SK-N-SH (cell line): ENCODE data around the gene LRRFIP2. TPM values are rescaled to one million over a fixed set of nuclear protein-coding genes. Genes with fewer than 3 reads are reported as not detected.

Source experiments
- CTCF ChIA-PET: fragments of 300-600, 350-600 bp; formaldehyde crosslinking; extraction: SDS; loops from one replicate; lab custom pipeline; 2021; lab: Yijun Ruan, JAX
- POLR2A ChIA-PET: fragments of 350-600 bp; sonication (Branson Sonifier 250); formaldehyde crosslinking; extraction: SDS; loops from one replicate; lab custom pipeline; 2020; ENCODE audit warnings: antibody characterized with exemption, inconsistent platforms; lab: Yijun Ruan, JAX
- DNase-seq: peaks from one replicate; pipeline ENCODE4 v3.0.0; 2012
- H2AFZ ChIP-seq: fragments of 200-600 bp; sonication (generic); 2 replicates; pipeline ENCODE4 v1.8.1; 2016; ENCODE audit warnings: antibody characterized with exemption, mild to moderate bottlenecking, low read depth
- H3F3A ChIP-seq: fragments of 200-600 bp; sonication (generic); replicated peaks from 2 replicates; pipeline ENCODE3; 2016; ENCODE audit warnings: antibody characterized with exemption, mild to moderate bottlenecking; ENCODE audit not compliant: insufficient read depth
- H3K27ac ChIP-seq, 2 experiments: fragments of 200-500 bp in 1 of 2; fragments of 200-600 bp in 1 of 2; sonication (Bioruptor generic) in 1 of 2; sonication (generic), shearing (Covaris generic) in 1 of 2; 2 replicates each; pipeline versions ENCODE4 v1.5.1 to v1.6.1; 2014 to 2016; ENCODE audit warnings: low read depth in 2 of 2, inconsistent platforms in 1 of 2, low read length in 1 of 2, mild to moderate bottlenecking in 1 of 2, mixed read lengths in 1 of 2
- H3K27me3 ChIP-seq: fragments of 200-600 bp; sonication (generic), shearing (Covaris generic); 2 replicates; pipeline ENCODE4 v1.6.1; 2016; ENCODE audit warnings: mixed run types; ENCODE audit not compliant: insufficient read depth
- H3K36me3 ChIP-seq, 2 experiments: fragments of 200-500 bp in 1 of 2; fragments of 200-600 bp in 1 of 2; sonication (Bioruptor generic) in 1 of 2; sonication (generic) in 1 of 2; replicated peaks in 1 of 2; 2 replicates each; pipeline versions ENCODE3 to v1.5.1; 2014 to 2016; ENCODE audit warnings: low read length in 1 of 2, mild to moderate bottlenecking in 1 of 2; ENCODE audit not compliant: insufficient read depth in 2 of 2, control insufficient read depth in 1 of 2
- H3K4me1 ChIP-seq, 2 experiments: fragments of 200-500 bp in 1 of 2; fragments of 200-600 bp in 1 of 2; sonication (Bioruptor generic) in 1 of 2; sonication (generic), shearing (Covaris generic) in 1 of 2; 2 replicates each; pipeline versions ENCODE4 v1.5.1 to v1.6.1; 2014 to 2016; ENCODE audit warnings: low read depth in 1 of 2, low read length in 1 of 2, mixed run types in 1 of 2; ENCODE audit not compliant: insufficient read depth in 2 of 2, control insufficient read depth in 1 of 2
- H3K4me2 ChIP-seq: fragments of 200-600 bp; sonication (generic), shearing (Covaris generic); 2 replicates; pipeline ENCODE4 v1.6.1; 2017; ENCODE audit warnings: mixed run types
- H3K4me3 ChIP-seq, 2 experiments: fragments of 200-500 bp in 1 of 2; fragments of 200-600 bp in 1 of 2; sonication (Bioruptor generic) in 1 of 2; sonication (generic), shearing (Covaris generic) in 1 of 2; 2 replicates each; pipeline versions ENCODE4 v1.5.1 to v1.8.1; 2014 to 2016; ENCODE audit warnings: low read depth in 2 of 2, inconsistent platforms in 1 of 2, low read length in 1 of 2, mild to moderate bottlenecking in 1 of 2, mixed read lengths in 1 of 2, moderate library complexity in 1 of 2
- H3K79me2 ChIP-seq: fragments of 200-600 bp; sonication (generic); 2 replicates; pipeline ENCODE4 v1.8.1; 2017; ENCODE audit warnings: mild to moderate bottlenecking; ENCODE audit not compliant: insufficient read depth
- H3K9ac ChIP-seq: fragments of 200-600 bp; sonication (generic); 2 replicates; pipeline ENCODE4 v1.6.1; 2017; ENCODE audit warnings: mixed run types
- H3K9me2 ChIP-seq: fragments of 200-600 bp; sonication (generic); 2 replicates; pipeline ENCODE4 v1.6.1; 2017; ENCODE audit warnings: mixed run types
- H3K9me3 ChIP-seq: fragments of 200-600 bp; sonication (generic); 2 replicates; pipeline ENCODE4 v1.6.1; 2017; ENCODE audit warnings: mixed run types, mild to moderate bottlenecking, moderate library complexity
- H4K20me1 ChIP-seq: fragments of 200-600 bp; sonication (generic); 2 replicates; pipeline ENCODE4 v1.6.1; 2017; ENCODE audit warnings: mild to moderate bottlenecking, mixed run types; ENCODE audit not compliant: insufficient read depth
- CHD2 ChIP-seq: fragments of 150-350 bp; IDR thresholded peaks from 2 replicates; pipeline ENCODE4 v1.6.1; 2018; ENCODE audit warnings: low read length; ENCODE audit not compliant: partially characterized antibody
- EP300 ChIP-seq, 2 experiments: IDR thresholded peaks; 2 replicates each; pipeline versions ENCODE4 v1.4.0 to v1.6.1; 2012; ENCODE audit warnings: borderline replicate concordance in 1 of 2, low read depth in 1 of 2, low read length in 1 of 2
- EZH2phosphoT487 ChIP-seq: fragments of 200-600 bp; sonication (generic); IDR thresholded peaks from 2 replicates; pipeline ENCODE4 v1.6.1; 2017; ENCODE audit warnings: low read depth, mixed run types, mild to moderate bottlenecking, antibody characterized with exemption, moderate library complexity, borderline replicate concordance
- FOSL2 ChIP-seq: IDR thresholded peaks from 2 replicates; pipeline ENCODE4 v1.4.0; 2012; ENCODE audit warnings: low read depth, mild to moderate bottlenecking, moderate library complexity, borderline replicate concordance
- FOXM1 ChIP-seq: IDR thresholded peaks from 2 replicates; pipeline ENCODE4 v1.4.0; 2012; ENCODE audit warnings: low read depth, mild to moderate bottlenecking
- GATA2 ChIP-seq: sonication (generic); formaldehyde crosslinking; IDR thresholded peaks from 2 replicates; pipeline ENCODE4 v1.5.0; 2020; ENCODE audit warnings: mild to moderate bottlenecking, missing genetic modification reagents
- JUND ChIP-seq: IDR thresholded peaks from 2 replicates; pipeline ENCODE4 v1.4.0; 2012
- MEF2A ChIP-seq: IDR thresholded peaks from 2 replicates; pipeline ENCODE4 v1.4.0; 2012; ENCODE audit warnings: low read depth, borderline replicate concordance
- MXI1 ChIP-seq: IDR thresholded peaks from 2 replicates; pipeline ENCODE4 v1.6.1; 2012; ENCODE audit warnings: mild to moderate bottlenecking, low read depth, low read length, improper control_type of control experiment
- NRF1 ChIP-seq: IDR thresholded peaks from 2 replicates; pipeline ENCODE4 v1.6.1; 2012; ENCODE audit warnings: low read depth, mild to moderate bottlenecking, low read length
- PBX3 ChIP-seq: IDR thresholded peaks from 2 replicates; pipeline ENCODE4; 2012
- POLR2AphosphoS5 ChIP-seq: IDR thresholded peaks from 2 replicates; pipeline ENCODE4 v1.6.1; 2012; ENCODE audit warnings: low read depth, low read length
- RCOR1 ChIP-seq: fragments of 150-350 bp; IDR thresholded peaks from 2 replicates; pipeline ENCODE4 v1.6.1; 2017; ENCODE audit warnings: antibody characterized with exemption, low read length
- REST ChIP-seq: IDR thresholded peaks from 2 replicates; pipeline ENCODE4 v1.6.1; 2012; ENCODE audit warnings: mild to moderate bottlenecking, low read depth, low read length, moderate library complexity
- RFX5 ChIP-seq: IDR thresholded peaks from 2 replicates; pipeline ENCODE4 v1.6.1; 2012; ENCODE audit warnings: mild to moderate bottlenecking, improper control_type of control experiment, low read length
- RXRA ChIP-seq: IDR thresholded peaks from 2 replicates; pipeline ENCODE4 v1.4.0; 2012; ENCODE audit warnings: low read depth, mild to moderate bottlenecking, borderline replicate concordance
- SIN3A ChIP-seq: IDR thresholded peaks from 2 replicates; pipeline ENCODE4 v1.6.1; 2012; ENCODE audit warnings: low read depth, mild to moderate bottlenecking, low read length, moderate library complexity, borderline replicate concordance
- TAF1 ChIP-seq: IDR thresholded peaks from 2 replicates; pipeline ENCODE4 v1.6.1; 2012; ENCODE audit warnings: low read depth, mild to moderate bottlenecking, low read length, moderate library complexity, borderline replicate concordance
- TCF12 ChIP-seq: IDR thresholded peaks from 2 replicates; pipeline ENCODE4 v1.4.0; 2012
- TEAD4 ChIP-seq: IDR thresholded peaks from 2 replicates; pipeline ENCODE4 v1.4.0; 2012; ENCODE audit warnings: mild to moderate bottlenecking, borderline replicate concordance; ENCODE audit not compliant: insufficient read depth
- WGBS: methylation state at CpG from one replicate; pipeline ENCODE4 v1.1.6; 2017; ENCODE audit warnings: low lambda C conversion rate; 5-methylcytosine and 5-hydroxymethylcytosine counted together
- polyA plus RNA-seq, 3 experiments: library from polyadenylated mRNA; depleted of rRNA; stranded (reverse); fragments of >200 nt; gene quantifications; 2 replicates each; pipeline ENCODE4 v1.2.3, GENCODE V29; 2012
- TF ChIP-seq, protein P1 (sequence below): IDR thresholded peaks from 2 replicates; pipeline ENCODE4 v1.4.0; 2012; ENCODE audit warnings: low read depth
- TF ChIP-seq, protein P2 (sequence below): fragments of 200-600 bp; sonication (generic); IDR thresholded peaks from 2 replicates; pipeline ENCODE4 v1.6.1; 2017; ENCODE audit warnings: antibody characterized with exemption, mild to moderate bottlenecking, moderate library complexity

LRRFIP2 gene
- polyA plus RNA-seq, 1 of the 3 experiments (the other 2 are of a cell fraction): 27.2 TPM

DNA sequence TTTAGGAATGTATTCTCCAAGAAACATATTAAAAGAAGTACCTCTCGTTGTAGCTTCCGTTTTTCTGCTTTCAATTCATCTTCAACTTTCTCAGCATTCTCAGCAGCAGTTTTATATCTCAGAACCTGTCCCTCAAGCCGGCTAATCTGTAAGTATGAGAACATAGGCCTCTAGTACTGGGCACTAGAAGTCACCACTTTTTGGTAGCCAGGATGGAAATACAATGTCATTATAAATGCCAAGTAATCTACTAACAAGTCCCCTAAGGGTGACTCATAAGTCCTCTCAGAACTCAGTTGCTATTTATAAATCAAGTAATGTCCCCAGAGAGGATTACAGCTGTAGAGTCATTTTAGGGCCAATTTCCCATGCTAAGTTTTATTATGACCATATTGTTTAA is 120.0 kb downstream of the LRRFIP2 start:
- ChIA-PET CTCF (no interaction called here), POLR2A (no interaction called here)
- DNase-seq: no peak
- Histone ChIP-seq H3K36me3 (peaks cover 68 to 76% of the 10 kb centered on the region in 2 experiments), H3K4me2 (peak overlapping the region; percentile 18; the same call in 1 of the 2 replicates), H3F3A (peaks cover 33% of the 10 kb centered on the region), H3K9ac (no peak overlapping the region; the same call in 1 of the 2 replicates), H2AFZ (no peak overlapping the region), H3K4me3 (no peak overlapping the region), H3K4me1 (peaks cover 8 to 25% of the 10 kb centered on the region in 2 experiments), H4K20me1 (no peaks in the 10 kb centered on the region), H3K27ac (peak overlapping the region; percentile 45 to 91; a peak in 3 of 4 replicates), H3K9me2 (no peaks in the 10 kb centered on the region), H3K27me3 (no peaks in the 10 kb centered on the region), H3K79me2 (no peaks in the 10 kb centered on the region), H3K9me3 (no peaks in the 10 kb centered on the region)
- TF ChIP-seq RXRA: no peak
- peak; percentile 75 for TF ChIP-seq MEF2A
- TF ChIP-seq PBX3: peak; percentile 20; the same call in 1 of the 2 replicates
- TF ChIP-seq MXI1: no peak
- peak; percentile 41; the same call in 1 of the 2 replicates for TF ChIP-seq FOSL2
- TF ChIP-seq CHD2: no peak
- no peak for TF ChIP-seq TAF1
- TF ChIP-seq FOXM1: no peak
- 0 out of 2 replicates have a peak, but pooled peaks have one; percentile 11 for TF ChIP-seq TCF12
- TF ChIP-seq POLR2AphosphoS5: no peak
- TF ChIP-seq, protein P1, sequence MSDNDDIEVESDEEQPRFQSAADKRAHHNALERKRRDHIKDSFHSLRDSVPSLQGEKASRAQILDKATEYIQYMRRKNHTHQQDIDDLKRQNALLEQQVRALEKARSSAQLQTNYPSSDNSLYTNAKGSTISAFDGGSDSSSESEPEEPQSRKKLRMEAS: no peak
- TF ChIP-seq JUND: no peak
- no peak for TF ChIP-seq SIN3A
- TF ChIP-seq RCOR1: no peak
- 76% methylated on average over 3 of the region's 3 CpGs for WGBS

DNA sequence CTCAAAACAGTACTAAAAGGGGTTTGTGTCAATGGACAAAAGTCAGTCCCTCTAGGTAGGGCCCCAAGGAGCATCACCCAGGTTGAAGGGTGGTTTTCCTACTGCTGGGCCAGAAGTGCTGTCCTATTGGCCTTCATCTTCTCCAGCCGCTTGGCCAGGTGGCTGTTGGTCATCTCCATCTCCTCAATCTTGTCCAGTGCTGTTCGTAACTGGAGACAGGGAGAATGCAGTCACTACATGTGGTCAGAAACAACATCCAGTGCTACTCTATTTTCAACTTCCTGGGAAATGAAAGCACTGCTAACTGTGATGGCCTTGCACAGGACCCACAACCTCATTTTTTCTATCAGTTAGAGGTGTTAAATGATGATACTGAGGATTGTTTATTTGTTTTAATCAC is 120.6 kb downstream of the LRRFIP2 start:
- Histone ChIP-seq H3K36me3 (peaks cover 70 to 75% of the 10 kb centered on the region in 2 experiments), H3K4me2 (peak overlapping the region; percentile 18; the same call in 1 of the 2 replicates)
- POLR2A ChIA-PET: no interaction called here

More for the DNA sequence above, 120.6 kb downstream of the LRRFIP2 start:
- no peak for TF ChIP-seq CHD2
- TF ChIP-seq, protein P1: no peak
- TF ChIP-seq EZH2phosphoT487: no peak
- TF ChIP-seq REST: no peak
- TF ChIP-seq EP300 (IDR thresholded peaks at IDR 0.05; ENCODE audit: borderline replicate concordance in 1 of 2, low read depth in 1 of 2, low read length in 1 of 2): no peak
- no peak for TF ChIP-seq TCF12
- TF ChIP-seq GATA2 (CRISPR knock-in tag): no peak
- no peak for TF ChIP-seq POLR2AphosphoS5
- no peak for TF ChIP-seq NRF1
- no peak for TF ChIP-seq SIN3A
- TF ChIP-seq TEAD4: no peak
- TF ChIP-seq, protein P2, sequence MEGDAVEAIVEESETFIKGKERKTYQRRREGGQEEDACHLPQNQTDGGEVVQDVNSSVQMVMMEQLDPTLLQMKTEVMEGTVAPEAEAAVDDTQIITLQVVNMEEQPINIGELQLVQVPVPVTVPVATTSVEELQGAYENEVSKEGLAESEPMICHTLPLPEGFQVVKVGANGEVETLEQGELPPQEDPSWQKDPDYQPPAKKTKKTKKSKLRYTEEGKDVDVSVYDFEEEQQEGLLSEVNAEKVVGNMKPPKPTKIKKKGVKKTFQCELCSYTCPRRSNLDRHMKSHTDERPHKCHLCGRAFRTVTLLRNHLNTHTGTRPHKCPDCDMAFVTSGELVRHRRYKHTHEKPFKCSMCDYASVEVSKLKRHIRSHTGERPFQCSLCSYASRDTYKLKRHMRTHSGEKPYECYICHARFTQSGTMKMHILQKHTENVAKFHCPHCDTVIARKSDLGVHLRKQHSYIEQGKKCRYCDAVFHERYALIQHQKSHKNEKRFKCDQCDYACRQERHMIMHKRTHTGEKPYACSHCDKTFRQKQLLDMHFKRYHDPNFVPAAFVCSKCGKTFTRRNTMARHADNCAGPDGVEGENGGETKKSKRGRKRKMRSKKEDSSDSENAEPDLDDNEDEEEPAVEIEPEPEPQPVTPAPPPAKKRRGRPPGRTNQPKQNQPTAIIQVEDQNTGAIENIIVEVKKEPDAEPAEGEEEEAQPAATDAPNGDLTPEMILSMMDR: no peak
- TF ChIP-seq RFX5: no peak
- no peaks in the 10 kb centered on the region for H3K9me3 ChIP-seq
- no peaks in the 10 kb centered on the region for H3K9me2 ChIP-seq
- no peak overlapping the region; the same call in 1 of the 2 replicates for H3K9ac ChIP-seq
- peaks cover 8 to 25% of the 10 kb centered on the region in 2 experiments for H3K4me1 ChIP-seq
- no peaks in the 10 kb centered on the region for H3K27me3 ChIP-seq
- 96% methylated on average over 2 of the region's 2 CpGs for WGBS
- CTCF ChIA-PET: no interaction called here
- peak overlapping the region; percentile 9 to 91; a peak in 3 of 4 replicates for H3K27ac ChIP-seq
- H3F3A ChIP-seq: peaks cover 33% of the 10 kb centered on the region
- no peaks in the 10 kb centered on the region for H3K79me2 ChIP-seq
- no peak for DNase-seq
- no peak overlapping the region for H3K4me3 ChIP-seq
- no peak overlapping the region for H2AFZ ChIP-seq
- no peaks in the 10 kb centered on the region for H4K20me1 ChIP-seq
